Kidney epithelial cell (primary cell): ENCODE results near the gene YTHDF2. TPM values are rescaled to one million over a fixed set of nuclear protein-coding genes. Genes with fewer than 3 reads are reported as not detected.
"Not testable (repeated sequence)": the region's sequence is repeated elsewhere in the genome, so short reads cannot be mapped to it uniquely, and the experiment has no call there.

Experiments
- DNase-seq: peaks from one replicate; pipeline ENCODE4 v3.0.0-alpha.2; 2010; ENCODE audit warnings: low read depth
- H3K27me3 ChIP-seq: 2 replicates; pipeline ENCODE4 v1.6.0; 2011; ENCODE audit warnings: low read length; ENCODE audit not compliant: control insufficient read depth, insufficient read depth
- H3K36me3 ChIP-seq: 2 replicates; pipeline ENCODE4 v1.5.1; 2011; ENCODE audit warnings: low read length; ENCODE audit not compliant: control insufficient read depth, insufficient read depth
- H3K4me3 ChIP-seq: 2 replicates; pipeline ENCODE4 v1.5.1; 2011; ENCODE audit warnings: low read depth, mild to moderate bottlenecking, control low read depth, low read length
- total RNA-seq: library from RNA; depleted of rRNA; stranded (reverse); fragments of >200 nt; gene quantifications from 2 replicates; pipeline ENCODE4 v1.2.3, GENCODE V29; 2015
- TF ChIP-seq, protein P1 (sequence below): IDR thresholded peaks from 2 replicates; pipeline ENCODE4 v1.5.1; 2011; ENCODE audit warnings: mild to moderate bottlenecking, moderate library complexity, low read length, control low read depth, inconsistent platforms; ENCODE audit not compliant: insufficient read depth, poor library complexity, severe bottlenecking

YTHDF2 gene
- total RNA-seq, 1 donor from 2014 or later = 114 TPM

DNA sequence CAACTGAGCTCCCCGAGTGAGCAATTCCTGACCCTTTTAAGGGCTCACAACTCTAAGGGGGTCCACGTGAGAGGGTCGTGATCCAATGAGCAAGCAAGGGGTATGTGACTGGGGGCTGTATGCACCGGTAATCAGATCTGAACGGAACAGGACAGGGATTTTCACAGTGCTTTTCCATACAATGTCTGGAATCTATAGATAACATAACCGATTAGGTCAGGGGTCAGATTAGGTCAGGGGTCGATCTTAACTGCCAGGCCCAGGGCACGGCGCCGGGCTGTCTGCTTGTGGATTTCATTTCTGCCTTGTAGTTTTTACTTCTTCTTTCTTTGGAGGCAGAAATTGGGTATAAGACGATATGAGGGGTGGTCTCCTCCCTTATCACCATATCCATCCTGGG, 44.6 kb downstream of the YTHDF2 start:
- TF ChIP-seq, protein P1, sequence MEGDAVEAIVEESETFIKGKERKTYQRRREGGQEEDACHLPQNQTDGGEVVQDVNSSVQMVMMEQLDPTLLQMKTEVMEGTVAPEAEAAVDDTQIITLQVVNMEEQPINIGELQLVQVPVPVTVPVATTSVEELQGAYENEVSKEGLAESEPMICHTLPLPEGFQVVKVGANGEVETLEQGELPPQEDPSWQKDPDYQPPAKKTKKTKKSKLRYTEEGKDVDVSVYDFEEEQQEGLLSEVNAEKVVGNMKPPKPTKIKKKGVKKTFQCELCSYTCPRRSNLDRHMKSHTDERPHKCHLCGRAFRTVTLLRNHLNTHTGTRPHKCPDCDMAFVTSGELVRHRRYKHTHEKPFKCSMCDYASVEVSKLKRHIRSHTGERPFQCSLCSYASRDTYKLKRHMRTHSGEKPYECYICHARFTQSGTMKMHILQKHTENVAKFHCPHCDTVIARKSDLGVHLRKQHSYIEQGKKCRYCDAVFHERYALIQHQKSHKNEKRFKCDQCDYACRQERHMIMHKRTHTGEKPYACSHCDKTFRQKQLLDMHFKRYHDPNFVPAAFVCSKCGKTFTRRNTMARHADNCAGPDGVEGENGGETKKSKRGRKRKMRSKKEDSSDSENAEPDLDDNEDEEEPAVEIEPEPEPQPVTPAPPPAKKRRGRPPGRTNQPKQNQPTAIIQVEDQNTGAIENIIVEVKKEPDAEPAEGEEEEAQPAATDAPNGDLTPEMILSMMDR = no peak
- no peaks in the 10 kb centered on the region for H3K36me3 ChIP-seq
- DNase-seq = no peak
- H3K27me3 ChIP-seq = no peaks in the 10 kb centered on the region
- no peak overlapping the region for H3K4me3 ChIP-seq

DNA sequence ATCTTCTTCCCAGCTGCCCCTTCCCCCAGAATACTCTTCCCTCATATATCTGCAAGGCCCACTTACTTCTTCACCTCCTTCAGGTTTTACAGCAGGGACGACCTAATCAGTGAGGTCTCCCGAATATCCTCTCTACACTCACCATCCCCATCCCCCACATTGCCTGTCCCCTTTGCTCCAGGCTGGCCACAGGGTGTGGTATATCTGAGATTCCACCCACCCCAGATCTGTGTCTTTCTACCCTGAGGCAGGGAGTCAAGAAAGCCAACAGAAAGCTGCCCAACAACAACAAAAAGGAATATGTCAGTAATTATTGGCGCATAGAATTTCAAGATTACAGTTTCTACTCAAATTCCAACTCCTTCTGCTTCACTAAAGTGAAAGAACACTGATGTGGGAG, 45.3 kb downstream of the YTHDF2 start:
- DNase-seq = no peak
- Histone ChIP-seq H3K36me3 (no peaks in the 10 kb centered on the region), H3K27me3 (no peaks in the 10 kb centered on the region), H3K4me3 (no peak overlapping the region)
- TF ChIP-seq, protein P1 = no peak

DNA sequence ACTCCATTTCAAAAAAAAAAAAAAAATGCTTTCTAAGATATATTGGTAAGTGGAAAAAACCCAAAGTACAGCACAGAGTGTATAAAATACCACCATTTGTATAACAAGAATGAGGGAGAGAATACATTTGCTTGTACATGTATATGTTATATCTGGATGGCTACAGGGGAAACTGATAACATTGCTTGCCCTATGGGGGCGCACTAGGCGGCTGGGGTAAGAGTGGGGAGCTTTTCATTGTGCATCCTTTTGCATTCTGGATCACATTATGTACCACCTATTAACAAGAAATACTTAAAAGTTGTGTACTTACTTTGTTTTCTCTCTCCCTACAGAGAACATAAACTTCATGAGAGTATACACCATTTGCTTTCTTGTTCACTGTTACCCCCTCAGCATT, 46.6 kb downstream of the YTHDF2 start:
- H3K36me3 ChIP-seq = no peaks in the 10 kb centered on the region
- no peak for DNase-seq
- H3K27me3 ChIP-seq = no peaks in the 10 kb centered on the region
- H3K4me3 ChIP-seq = no peak overlapping the region
- TF ChIP-seq, protein P1 = no peak

DNA sequence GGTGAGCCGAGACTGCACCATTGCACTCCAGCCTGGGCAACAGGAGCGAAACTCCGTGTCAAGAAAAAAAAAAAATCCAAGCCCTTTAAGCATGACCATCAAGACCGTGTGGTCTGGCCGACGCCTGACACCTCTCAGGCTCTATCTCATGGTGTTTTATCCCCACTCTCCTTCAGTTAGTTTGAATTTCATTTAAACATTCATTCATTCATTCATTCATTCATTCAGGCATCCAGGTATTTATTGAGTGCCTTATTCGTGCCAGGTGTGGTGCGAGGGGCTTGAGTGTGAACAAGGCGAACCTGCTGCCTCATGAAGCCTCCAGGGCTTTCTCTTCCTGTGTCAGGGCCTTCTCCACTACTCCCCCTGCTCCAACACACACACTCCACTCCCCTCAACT, 52.7 kb downstream of the YTHDF2 start:
- Histone ChIP-seq H3K36me3 (no peaks in the 10 kb centered on the region), H3K27me3 (no peaks in the 10 kb centered on the region), H3K4me3 (no peak overlapping the region)
- DNase-seq = no peak
- TF ChIP-seq, protein P1 = no peak

DNA sequence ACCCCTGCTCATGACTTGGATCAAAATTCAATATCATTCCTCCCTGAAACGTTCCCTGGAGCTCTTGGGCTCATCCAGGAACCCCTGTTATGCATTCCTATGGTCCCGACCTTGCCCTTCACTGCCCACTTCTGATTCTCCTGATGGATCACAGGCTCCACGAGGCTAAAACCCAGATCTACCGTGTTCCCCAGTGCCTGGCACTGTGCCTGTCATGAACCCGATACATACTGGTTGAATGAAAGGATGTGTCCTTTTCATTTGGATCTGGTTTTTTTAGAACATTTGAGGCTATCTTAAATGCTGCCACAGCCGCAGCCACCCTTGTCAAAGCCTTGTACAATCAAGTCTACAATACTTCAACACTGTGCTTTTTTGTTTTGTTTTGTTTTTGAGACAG, 53.1 kb downstream of the YTHDF2 start:
- TF ChIP-seq, protein P1 = no peak
- Histone ChIP-seq H3K27me3 (no peaks in the 10 kb centered on the region), H3K36me3 (no peaks in the 10 kb centered on the region), H3K4me3 (no peak overlapping the region)
- DNase-seq = no peak

DNA sequence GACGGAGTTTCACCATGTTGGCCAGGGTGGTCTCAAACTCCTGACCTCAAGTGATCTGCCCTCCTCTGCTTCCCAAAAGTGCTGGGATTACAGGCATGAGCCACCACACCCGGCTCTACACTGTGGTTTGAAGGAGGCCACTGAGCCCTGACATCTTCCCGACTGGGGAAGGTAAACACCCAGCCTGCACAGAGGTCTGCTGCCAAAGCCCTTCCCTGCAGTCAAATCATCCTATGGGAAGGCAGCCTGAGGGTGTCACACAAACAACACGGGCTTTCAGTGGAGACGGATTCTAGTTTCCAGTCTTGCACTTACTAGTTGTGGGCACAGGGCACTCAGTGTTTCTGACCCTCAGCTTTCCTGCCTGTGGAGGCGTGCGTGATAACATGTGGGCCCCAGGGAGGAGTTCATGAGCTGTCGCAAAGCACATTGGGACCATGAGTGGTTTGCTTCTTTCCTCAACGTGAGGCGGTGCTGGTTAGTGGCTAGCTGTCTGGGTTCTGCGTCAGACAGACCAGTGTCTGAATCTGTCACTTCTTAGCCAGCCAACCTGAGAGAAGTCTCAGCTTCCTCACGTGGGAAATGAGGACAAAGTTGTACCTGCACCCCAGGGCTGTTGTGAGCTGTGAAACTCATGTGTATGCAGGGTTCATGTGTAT, 53.8 kb downstream of the YTHDF2 start:
- Histone ChIP-seq H3K27me3 (no peaks in the 10 kb centered on the region), H3K4me3 (no peak overlapping the region), H3K36me3 (no peaks in the 10 kb centered on the region)
- TF ChIP-seq, protein P1 = no peak
- no peak for DNase-seq

DNA sequence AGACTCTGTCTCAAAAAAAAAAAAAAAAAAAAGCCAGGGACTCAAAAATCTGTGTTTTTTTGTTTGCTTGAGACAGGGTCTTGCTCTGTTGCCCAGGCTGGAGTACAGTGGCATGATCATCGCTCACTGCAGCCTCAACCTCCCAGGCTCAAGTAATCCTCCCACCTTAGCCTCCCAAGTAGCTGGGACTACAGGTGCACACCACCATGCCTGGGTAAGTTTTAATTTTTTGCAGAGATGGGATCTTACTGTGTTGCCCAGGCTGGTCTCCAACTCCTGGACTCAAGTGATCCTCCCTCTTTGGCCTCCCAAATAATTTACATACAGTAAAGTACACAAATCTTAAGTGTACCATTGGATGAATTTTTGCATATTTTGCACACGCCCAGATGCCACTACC, 55.2 kb downstream of the YTHDF2 start:
- not testable (repeated sequence) for H3K27me3 ChIP-seq, DNase-seq, H3K4me3 ChIP-seq, H3K36me3 ChIP-seq
